Head of caudate nucleus (tissue), 42 donors: ENCODE data around the gene BCAP31.
A peak's percentile ranks its signal among the peaks of the same experiment; 100 is the strongest.
"Not testable (repeated sequence)": the region's sequence is repeated elsewhere in the genome, so short reads cannot be mapped to it uniquely, and the experiment has no call there.

Experiments
- DNase-seq, 42 donors: peaks; one replicate each; pipeline versions ENCODE4 v3.0.0 to v3.0.0-alpha.2; 2020 to 2021; ENCODE audit warnings: mixed read lengths in 7 of 42
- intact Hi-C: fragments of 100-400 bp; cut with DNase I; formaldehyde crosslinking; loops from one replicate; pipeline ENCODE4 v1.15.0; 2022

Gene BCAP31

GRCh38 chrX:153763989-153764755 lies 40.0 kb upstream of the BCAP31 start, which contains the start of gene PLXNB3:
Gene PLXNB3 (plus strand): TSS chrX:153764249. CDS start chrX:153765536, 1,287 bp downstream.
- peak; percentile 79 to 97 (median 91) for DNase-seq
- intact Hi-C loops = loop anchor here (2.0 kb wide), 2 partner anchors 75 to 183 kb away; no protein-coding TSS in a partner anchor

DNA sequence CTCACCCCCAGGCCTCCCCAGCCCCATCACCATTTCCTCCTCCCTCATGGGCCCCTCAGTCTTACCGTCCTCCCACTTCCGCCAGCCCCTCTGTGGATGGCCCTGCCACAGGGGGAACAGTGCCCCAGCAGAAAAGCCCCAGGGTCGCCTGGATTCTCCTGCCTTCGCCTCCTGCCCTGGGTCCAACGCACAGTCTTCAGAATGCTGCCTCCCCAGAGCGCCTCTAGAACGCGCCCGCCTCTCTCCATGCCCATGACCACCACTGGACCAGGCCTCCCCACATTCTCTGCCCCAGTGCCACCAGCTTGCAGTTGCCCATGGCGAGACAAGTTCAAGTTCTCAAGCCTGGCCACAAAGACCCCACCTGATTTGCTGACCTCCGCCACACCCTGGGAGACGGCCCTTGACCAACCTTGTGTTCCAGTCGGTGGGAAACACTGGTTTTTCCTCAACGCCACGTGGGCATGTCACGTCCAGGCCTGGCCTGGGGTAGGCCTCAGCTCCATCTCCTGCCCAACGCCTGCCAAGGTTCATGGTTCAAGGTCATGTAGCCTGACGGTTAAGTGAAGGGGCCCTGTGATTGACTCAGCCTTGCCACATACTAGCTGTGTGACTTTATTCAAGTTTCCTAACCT lies 39.2 kb upstream of the BCAP31 start:
- peak in 12 of 42 donors; percentile 1 to 34 (median 16) for DNase-seq
- intact Hi-C loops = no loop called here

- intact Hi-C loops = no loop called here
Measured at GRCh38 chrX:153762626-153763173, 38.5 kb upstream of the BCAP31 start.

DNA sequence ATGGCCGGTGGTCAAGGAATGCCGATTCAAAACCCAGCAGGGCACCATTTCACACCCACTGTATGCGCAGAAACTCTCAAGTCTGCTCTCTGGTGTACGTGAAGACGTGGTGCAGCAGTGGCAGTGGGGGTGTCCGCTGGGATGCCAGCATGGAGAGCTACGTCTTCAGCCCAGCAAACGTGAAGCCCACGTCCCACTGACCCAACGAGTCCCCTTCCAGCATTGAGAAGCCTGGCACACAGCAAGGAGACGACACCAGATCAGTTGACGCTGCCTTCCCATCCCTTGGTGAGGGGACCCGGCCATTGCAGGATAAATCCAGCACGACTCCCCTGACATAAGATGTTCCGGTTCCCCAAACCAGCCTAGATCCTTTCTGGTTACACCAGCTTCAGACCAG lies 37.7 kb upstream of the BCAP31 start:
- intact Hi-C loops = no loop called here
- DNase-seq = peak in 6 of 42 donors; percentile 6 to 43 (median 16)

More at GRCh38 chrX:153762626-153763173, 38.5 kb upstream of the BCAP31 start:
- DNase-seq = peak in 8 of 42 donors; percentile 3 to 36 (median 18)

DNA sequence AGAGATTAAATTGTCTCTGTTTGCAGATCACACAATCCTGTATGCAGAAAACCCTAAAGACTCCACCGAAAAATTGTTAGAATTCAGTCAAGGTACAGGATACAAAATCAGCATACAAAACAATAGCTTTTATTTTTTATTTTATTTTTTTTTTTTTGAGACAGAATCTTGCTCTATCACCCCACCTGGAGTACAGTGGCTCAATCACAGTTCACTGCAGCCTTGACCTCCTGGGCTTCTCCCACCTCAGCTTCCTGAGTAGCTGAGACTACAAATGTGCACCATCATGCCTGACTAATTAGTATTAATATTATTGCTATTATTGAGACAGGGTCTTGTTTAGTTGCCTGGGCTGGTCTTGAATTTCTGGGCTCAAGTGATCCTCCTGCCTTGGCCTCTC lies 30.9 kb upstream of the BCAP31 start:
- intact Hi-C loops = no loop called here
- no peak for DNase-seq

DNA sequence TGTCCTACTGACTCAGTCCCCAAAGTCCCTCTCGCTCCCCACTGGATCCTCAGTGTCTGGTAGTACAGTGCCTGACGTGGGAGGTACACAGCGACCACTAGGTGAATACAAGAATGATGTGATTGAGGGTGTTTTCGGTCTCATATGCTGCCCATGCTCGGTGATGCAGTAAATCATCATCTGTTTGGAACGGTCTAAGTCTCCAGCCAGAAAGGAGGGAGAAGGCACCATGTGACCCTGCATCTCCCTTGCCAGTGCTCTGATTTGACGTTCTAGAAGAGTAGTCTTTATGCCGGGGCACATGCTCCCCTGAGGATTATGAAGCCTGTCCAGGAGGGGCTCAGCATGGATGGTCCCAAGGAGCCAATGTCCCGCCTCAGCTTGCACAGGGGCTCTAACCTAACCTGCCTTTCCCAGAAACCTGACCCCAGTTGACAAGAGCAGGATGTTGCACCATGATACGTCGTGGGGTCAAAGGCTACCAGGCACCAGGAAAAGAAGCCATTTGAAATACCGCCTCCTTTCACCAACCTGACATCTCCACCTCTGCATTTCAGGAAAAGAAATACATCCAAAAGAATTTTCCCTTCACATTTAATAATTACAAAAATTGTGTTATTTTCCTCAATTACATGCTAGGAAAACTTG lies 26.1 kb upstream of the BCAP31 start:
- intact Hi-C loops = no loop called here
- peak in 5 of 42 donors; percentile 5 to 24 (median 14) for DNase-seq

DNA sequence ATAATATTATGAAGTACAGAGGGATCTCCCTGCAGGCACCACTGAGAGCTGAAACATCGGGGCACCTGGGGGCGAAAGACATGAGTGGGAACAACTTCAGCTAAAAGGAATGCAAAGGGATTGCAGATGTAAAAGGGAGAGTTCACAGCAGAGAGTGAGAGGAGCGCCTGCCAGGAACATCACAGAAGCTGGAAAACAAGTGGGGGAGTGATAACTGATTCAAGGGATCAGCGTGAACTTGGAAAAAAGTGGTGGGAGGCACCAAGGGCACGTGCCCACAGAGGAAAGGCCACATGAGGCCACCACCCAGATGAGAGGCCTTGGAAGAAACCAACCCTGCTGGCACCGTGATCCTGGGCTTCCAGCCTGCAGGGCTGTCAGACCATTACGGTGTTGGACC lies 24.8 kb upstream of the BCAP31 start:
- peak in 24 of 42 donors; percentile 28 to 78 (median 54) for DNase-seq
- intact Hi-C loops = not testable (repeated sequence)

DNA sequence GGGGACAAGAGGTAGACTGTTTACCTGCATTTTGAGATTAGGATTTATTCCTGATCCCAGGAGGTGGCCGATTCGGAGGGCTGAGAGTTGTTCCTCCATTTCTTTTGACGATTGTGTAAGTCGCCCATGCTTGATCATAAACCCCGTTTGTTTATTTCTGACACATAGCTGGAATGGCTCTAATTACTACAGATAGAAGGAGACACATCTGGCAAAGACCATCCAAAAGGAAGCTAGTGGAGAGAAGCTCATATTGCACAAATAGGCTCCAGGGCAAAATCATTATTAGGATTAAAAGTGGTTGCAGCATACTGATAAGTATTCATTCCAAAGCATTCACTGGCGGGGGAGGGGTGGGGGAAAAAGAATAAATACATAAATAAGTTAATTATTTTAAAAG lies 22.8 kb upstream of the BCAP31 start:
- peak in 1 of 42 donors; percentile 9 for DNase-seq
- intact Hi-C loops = not testable (repeated sequence)

DNA sequence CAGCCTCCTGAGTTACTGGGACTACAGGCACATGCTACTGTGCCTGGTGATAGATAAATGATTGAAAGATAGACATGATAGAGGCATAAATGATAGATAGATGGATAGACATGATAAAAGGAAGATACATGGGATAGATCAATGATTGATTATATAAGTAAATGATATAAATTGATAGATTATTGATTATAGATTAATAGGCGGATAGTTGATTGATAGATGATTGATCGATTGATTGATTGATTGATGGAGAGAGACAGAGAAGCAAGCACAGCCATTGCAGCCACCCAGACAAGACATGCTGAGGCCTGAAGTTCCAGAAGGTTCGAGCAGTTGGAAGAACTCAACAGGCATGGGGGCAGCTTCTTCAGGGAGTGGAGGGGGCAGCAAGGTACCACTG lies 22.2 kb upstream of the BCAP31 start:
- intact Hi-C loops = no loop called here
- DNase-seq = peak in 1 of 42 donors; percentile 8

DNA sequence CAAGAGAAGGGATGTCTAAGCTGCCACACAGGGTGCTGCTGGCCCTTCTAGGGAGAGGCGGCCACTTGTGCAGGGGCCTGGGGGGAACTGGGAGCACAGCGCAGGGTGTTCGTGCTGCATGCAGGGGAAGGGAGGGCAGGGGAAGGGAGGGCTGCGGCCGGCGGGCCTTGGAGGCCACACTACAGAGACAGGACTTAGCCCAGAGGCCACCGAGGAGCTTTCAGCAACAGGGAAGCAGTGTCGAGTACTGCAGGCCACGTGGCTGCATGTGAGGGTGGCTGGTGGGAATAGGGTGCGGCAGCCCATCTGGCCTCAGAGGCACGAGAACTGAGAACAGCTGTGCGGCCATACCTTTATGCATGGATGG lies 20.9 kb upstream of the BCAP31 start:
- intact Hi-C loops = not testable (repeated sequence)

DNA sequence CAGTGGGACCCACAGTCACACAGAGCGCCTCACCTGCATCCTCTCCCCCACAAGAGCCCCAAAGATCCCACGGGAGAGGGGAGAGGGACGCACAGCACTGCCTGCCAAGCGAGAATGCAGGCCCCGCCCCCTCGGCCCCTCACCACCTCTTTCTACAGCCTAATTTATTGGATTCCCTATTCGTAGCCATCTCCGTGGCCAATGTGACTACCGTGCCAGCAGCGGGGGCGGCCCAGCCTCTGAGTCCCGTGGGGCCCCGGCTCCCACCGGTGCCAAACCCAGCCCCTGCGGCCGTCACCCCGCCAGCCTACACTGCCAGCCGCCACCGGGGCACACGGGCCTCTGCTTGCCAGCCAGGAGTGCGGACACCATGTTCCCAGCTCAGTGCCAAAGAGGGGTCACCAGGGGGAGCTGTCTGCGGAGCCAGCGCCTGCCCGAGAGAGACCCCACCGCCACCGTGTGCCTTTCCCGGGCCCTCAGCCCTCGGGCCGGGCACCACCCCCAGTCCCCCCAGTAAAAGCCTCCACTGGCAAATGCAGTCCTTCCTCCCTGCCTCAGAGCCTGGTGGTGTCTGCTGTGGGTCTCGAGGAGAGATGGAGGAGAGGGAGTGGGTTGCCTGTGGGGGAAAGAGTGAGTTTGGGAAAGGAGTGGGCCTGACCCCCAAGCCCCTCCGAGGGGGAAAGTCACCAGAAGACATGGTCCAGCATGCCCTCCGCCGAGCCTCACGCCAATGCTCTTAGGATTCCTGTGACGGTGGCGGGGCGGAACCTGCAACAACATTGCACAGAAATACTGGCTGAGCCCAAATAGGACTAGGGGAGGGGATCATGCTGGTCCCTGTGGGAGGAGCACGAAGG lies 20.3 kb upstream of the BCAP31 start:
- intact Hi-C loops = no loop called here
- peak in 14 of 42 donors; percentile 19 to 61 (median 40) for DNase-seq

More for the DNA sequence above, 20.9 kb upstream of the BCAP31 start:
- peak in 2 of 42 donors; percentile 30 to 37 for DNase-seq

GRCh38 chrX:153743468-153744209 lies 19.5 kb upstream of the BCAP31 start:
- intact Hi-C loops = not testable (repeated sequence)
- peak in 3 of 42 donors; percentile 18 to 38 (median 31) for DNase-seq

DNA sequence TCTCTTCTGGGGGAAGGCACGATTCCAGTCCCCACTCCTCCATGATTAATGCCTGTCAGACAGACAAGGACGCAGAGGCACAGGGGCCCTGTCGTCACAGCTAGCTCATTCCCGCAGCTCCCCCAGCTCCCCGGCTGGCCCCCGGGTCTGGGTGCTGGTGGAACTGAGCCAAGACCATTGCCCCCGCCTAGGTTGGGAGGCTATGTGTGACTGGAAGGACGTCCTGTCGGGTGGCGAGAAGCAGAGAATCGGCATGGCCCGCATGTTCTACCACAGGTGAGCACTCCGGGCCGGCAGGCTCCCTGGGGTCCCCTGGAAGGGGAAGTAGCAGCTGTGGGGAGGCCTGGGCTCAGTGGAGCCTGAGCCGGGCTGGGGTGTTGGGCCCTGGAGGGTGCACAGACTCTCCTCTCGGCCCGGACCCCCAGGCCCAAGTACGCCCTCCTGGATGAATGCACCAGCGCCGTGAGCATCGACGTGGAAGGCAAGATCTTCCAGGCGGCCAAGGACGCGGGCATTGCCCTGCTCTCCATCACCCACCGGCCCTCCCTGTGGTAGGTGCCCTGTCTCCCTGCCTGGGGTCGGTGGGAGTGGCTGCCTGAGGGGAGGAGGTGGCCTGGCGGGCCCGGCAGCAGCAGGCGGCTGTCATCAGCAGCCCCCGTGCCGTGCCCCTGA lies 18.7 kb upstream of the BCAP31 start:
- intact Hi-C loops = not testable (repeated sequence)

GRCh38 chrX:153742111-153742510 lies 17.9 kb upstream of the BCAP31 start:
- DNase-seq, intact Hi-C loops: not testable (repeated sequence)

More for the DNA sequence above, 18.7 kb upstream of the BCAP31 start:
- DNase-seq = peak in 2 of 42 donors; percentile 8 to 19

DNA sequence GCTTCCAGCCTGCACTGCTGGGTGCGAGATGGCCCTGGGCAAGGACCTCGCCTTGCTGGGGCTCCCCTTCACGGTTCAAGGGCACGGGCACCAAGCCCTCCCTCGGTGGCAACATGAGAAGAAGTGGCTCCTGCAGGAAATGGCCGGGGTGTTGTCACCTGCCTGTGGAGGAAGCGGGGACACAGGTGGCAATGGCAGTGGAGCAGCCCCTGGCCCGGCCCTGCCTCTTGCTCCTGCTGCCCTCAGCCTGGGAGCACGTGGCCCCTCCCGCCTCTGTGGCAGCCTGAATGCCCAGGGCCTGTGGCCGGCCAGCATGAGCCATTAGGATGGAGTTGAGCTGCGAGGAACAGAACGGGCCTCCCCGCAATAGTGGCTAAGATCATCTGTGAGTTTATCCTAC lies 17.3 kb upstream of the BCAP31 start:
- intact Hi-C loops = no loop called here
- DNase-seq = peak in 1 of 42 donors; percentile 19

GRCh38 chrX:153740631-153741222 lies 16.5 kb upstream of the BCAP31 start:
- DNase-seq = peak in 1 of 42 donors; percentile 23
- intact Hi-C loops = no loop called here
